NCI-H748 (cell line): Measurements from ENCODE around the gene RAB3D.
"Not testable (repeated sequence)": the region's sequence is repeated elsewhere in the genome, so short reads cannot be mapped to it uniquely, and the experiment has no call there.

Source experiments
- DNase-seq: peaks from one replicate; lab custom pipeline; 2025; ENCODE audit not compliant: unreplicated experiment; lab: John Stamatoyannopoulos, UW

The RAB3D gene

GRCh38 chr19:11339254-11340098, at the start of gene RAB3D:
Gene RAB3D (minus strand): TSS chr19:11339657. CDS start chr19:11337399, 2,258 bp downstream.
- DNase-seq: peak; percentile 86

GRCh38 chr19:11387162-11388034, 47.9 kb upstream of the RAB3D start:
- peak; percentile 27 for DNase-seq

- no peak for DNase-seq
Measured at GRCh38 chr19:11384778-11385129, 45.3 kb upstream of the RAB3D start.

- no peak for DNase-seq
Measured at GRCh38 chr19:11383706-11384048, 44.2 kb upstream of the RAB3D start.

- peak; percentile 63 for DNase-seq
Measured at GRCh38 chr19:11382898-11383705, 43.6 kb upstream of the RAB3D start.

GRCh38 chr19:11380653-11381537, 41.4 kb upstream of the RAB3D start:
- DNase-seq: peak; percentile 97

- DNase-seq: no peak
Measured at GRCh38 chr19:11379857-11380350, 40.4 kb upstream of the RAB3D start.

GRCh38 chr19:11379269-11379845, 39.9 kb upstream of the RAB3D start:
- not testable (repeated sequence) for DNase-seq

- DNase-seq: peak; percentile 52
Measured at GRCh38 chr19:11378319-11379189, 39.1 kb upstream of the RAB3D start.

GRCh38 chr19:11377756-11378155, 38.3 kb upstream of the RAB3D start:
- DNase-seq: no peak

- no peak for DNase-seq
Measured at GRCh38 chr19:11377237-11377636, 37.8 kb upstream of the RAB3D start.

- peak; percentile 32 for DNase-seq
Measured at GRCh38 chr19:11375143-11375948, 35.9 kb upstream of the RAB3D start.

- peak; percentile 98 for DNase-seq
Measured at GRCh38 chr19:11374433-11375142, 35.1 kb upstream of the RAB3D start, which contains the start of gene SWSAP1. Gene SWSAP1 (plus strand): TSS chr19:11374666. CDS start chr19:11374681, 15 bp downstream.

- DNase-seq: peak; percentile 54
Measured at GRCh38 chr19:11373885-11374432, 34.5 kb upstream of the RAB3D start.

- peak; percentile 93 for DNase-seq
Measured at GRCh38 chr19:11373166-11373884, 33.9 kb upstream of the RAB3D start.

GRCh38 chr19:11370744-11371143, 31.3 kb upstream of the RAB3D start:
- no peak for DNase-seq
